H1 (cell line): ENCODE measurements around the gene EIPR1. TPM values are rescaled to one million over a fixed set of nuclear protein-coding genes. Genes with fewer than 3 reads are reported as not detected.

Experiments
- ASH2L ChIP-seq: fragments of 200-600, 300-600 bp; sonication (generic); IDR thresholded peaks from one replicate; pipeline ENCODE4 v1.7.1; 2017; ENCODE audit warnings: low read length
- EP300 ChIP-seq, 2 experiments: IDR thresholded peaks; 1 replicate in 1 of 2; 2 replicates in 1 of 2; pipeline ENCODE4 v1.6.1; 2011 to 2012; ENCODE audit warnings: low read depth in 2 of 2, low read length in 2 of 2, mild to moderate bottlenecking in 2 of 2, borderline replicate concordance in 1 of 2, inconsistent platforms in 1 of 2, moderate library complexity in 1 of 2
- POLR2A ChIP-seq, 2 experiments: IDR thresholded peaks; 1 replicate in 1 of 2; 2 replicates in 1 of 2; pipeline ENCODE4 v1.6.1; 2011; ENCODE audit warnings: low read depth in 2 of 2, low read length in 2 of 2, mild to moderate bottlenecking in 2 of 2; ENCODE audit errors: control extremely low read depth in 1 of 2
- POU5F1 ChIP-seq: IDR thresholded peaks from 2 replicates; pipeline ENCODE4 v1.6.1; 2011; ENCODE audit warnings: low read depth, mild to moderate bottlenecking, low read length, moderate library complexity
- SUZ12 ChIP-seq: fragments of 200-600 bp; sonication (generic); IDR thresholded peaks from 2 replicates; pipeline ENCODE4 v1.6.1; 2012; ENCODE audit warnings: mild to moderate bottlenecking, inconsistent platforms, low read length, moderate library complexity, mixed read lengths
- TEAD4 ChIP-seq: IDR thresholded peaks from 2 replicates; pipeline ENCODE4 v1.6.1; 2012; ENCODE audit warnings: low read depth, low read length, inconsistent platforms, mixed read lengths
- polyA plus RNA-seq, 7 experiments: library from polyadenylated mRNA; depleted of rRNA in 3 of 7; stranded (reverse) in 5 of 7; unstranded in 2 of 7; fragments of >200 nt in 5 of 7; fragments of 200-250 nt in 2 of 7; gene quantifications; 1 replicate in 5 of 7; 2 replicates in 1 of 7; 4 replicates in 1 of 7; pipeline versions ENCODE4 v1.2.1 to v1.2.3, GENCODE V29; 2011 to 2013; ENCODE audit warnings: missing spikeins in 2 of 7, mixed read lengths in 2 of 7
- total RNA-seq: library from RNA; stranded (reverse); fragmentation: NEBNext Ultra II Directional; extraction: Animal tissue kit (Norgen Biotek cat#: 25700); gene quantifications from 2 replicates; pipeline ENCODE4 v1.2.1, GENCODE V29; 2021
- TF ChIP-seq, protein P1 (sequence below): fragments of 300-600 bp; sonication (generic); IDR thresholded peaks from 2 replicates; pipeline ENCODE4 v1.7.1; 2012; ENCODE audit warnings: low read length, moderate library complexity, mild to moderate bottlenecking, inconsistent platforms; ENCODE audit not compliant: insufficient replicate concordance
- TF ChIP-seq, protein P2 (sequence below), 3 experiments: IDR thresholded peaks; 1 replicate in 2 of 3; 2 replicates in 1 of 3; pipeline versions ENCODE4 v1.5.1 to v1.6.1; 2011; ENCODE audit warnings: low read length in 3 of 3, mild to moderate bottlenecking in 3 of 3, inconsistent platforms in 2 of 3, low read depth in 1 of 3, moderate library complexity in 1 of 3; ENCODE audit not compliant: insufficient read depth in 1 of 3; ENCODE audit errors: control extremely low read depth in 1 of 3

Gene EIPR1
- total and polyA plus RNA-seq, 2 of the 8 experiments (the other 6 are each of a cell fraction or from before 2014, with no cell fraction given): 26.3 to 56.4 TPM

DNA sequence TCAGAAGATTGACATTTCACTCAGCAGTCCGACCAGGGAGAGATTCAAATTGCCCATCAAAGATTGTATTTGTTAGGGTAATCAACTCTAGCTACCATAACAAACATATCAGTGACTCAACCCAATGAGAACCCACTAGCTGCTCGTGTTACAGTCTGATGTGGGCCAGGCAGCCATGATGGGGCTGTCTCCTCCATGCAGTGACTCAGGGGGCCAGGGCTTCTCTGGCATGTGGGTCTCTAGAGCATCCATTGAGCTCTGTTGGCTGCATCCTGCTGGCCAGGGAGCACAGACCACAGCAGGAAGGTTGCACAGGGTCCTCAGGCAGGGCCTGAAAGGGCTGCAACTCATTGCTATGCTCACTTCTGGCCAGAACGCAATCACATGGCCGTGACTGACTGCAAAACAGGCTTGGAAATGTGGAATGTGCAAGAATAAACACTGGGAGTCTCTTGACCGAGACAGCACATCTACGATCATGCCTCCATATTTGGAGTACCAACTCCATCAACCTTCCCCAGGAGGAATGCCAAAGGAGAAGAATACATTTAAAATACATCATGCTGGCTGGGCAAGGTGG is 216.8 kb downstream of the EIPR1 start (continued):
- TF ChIP-seq, protein P1, sequence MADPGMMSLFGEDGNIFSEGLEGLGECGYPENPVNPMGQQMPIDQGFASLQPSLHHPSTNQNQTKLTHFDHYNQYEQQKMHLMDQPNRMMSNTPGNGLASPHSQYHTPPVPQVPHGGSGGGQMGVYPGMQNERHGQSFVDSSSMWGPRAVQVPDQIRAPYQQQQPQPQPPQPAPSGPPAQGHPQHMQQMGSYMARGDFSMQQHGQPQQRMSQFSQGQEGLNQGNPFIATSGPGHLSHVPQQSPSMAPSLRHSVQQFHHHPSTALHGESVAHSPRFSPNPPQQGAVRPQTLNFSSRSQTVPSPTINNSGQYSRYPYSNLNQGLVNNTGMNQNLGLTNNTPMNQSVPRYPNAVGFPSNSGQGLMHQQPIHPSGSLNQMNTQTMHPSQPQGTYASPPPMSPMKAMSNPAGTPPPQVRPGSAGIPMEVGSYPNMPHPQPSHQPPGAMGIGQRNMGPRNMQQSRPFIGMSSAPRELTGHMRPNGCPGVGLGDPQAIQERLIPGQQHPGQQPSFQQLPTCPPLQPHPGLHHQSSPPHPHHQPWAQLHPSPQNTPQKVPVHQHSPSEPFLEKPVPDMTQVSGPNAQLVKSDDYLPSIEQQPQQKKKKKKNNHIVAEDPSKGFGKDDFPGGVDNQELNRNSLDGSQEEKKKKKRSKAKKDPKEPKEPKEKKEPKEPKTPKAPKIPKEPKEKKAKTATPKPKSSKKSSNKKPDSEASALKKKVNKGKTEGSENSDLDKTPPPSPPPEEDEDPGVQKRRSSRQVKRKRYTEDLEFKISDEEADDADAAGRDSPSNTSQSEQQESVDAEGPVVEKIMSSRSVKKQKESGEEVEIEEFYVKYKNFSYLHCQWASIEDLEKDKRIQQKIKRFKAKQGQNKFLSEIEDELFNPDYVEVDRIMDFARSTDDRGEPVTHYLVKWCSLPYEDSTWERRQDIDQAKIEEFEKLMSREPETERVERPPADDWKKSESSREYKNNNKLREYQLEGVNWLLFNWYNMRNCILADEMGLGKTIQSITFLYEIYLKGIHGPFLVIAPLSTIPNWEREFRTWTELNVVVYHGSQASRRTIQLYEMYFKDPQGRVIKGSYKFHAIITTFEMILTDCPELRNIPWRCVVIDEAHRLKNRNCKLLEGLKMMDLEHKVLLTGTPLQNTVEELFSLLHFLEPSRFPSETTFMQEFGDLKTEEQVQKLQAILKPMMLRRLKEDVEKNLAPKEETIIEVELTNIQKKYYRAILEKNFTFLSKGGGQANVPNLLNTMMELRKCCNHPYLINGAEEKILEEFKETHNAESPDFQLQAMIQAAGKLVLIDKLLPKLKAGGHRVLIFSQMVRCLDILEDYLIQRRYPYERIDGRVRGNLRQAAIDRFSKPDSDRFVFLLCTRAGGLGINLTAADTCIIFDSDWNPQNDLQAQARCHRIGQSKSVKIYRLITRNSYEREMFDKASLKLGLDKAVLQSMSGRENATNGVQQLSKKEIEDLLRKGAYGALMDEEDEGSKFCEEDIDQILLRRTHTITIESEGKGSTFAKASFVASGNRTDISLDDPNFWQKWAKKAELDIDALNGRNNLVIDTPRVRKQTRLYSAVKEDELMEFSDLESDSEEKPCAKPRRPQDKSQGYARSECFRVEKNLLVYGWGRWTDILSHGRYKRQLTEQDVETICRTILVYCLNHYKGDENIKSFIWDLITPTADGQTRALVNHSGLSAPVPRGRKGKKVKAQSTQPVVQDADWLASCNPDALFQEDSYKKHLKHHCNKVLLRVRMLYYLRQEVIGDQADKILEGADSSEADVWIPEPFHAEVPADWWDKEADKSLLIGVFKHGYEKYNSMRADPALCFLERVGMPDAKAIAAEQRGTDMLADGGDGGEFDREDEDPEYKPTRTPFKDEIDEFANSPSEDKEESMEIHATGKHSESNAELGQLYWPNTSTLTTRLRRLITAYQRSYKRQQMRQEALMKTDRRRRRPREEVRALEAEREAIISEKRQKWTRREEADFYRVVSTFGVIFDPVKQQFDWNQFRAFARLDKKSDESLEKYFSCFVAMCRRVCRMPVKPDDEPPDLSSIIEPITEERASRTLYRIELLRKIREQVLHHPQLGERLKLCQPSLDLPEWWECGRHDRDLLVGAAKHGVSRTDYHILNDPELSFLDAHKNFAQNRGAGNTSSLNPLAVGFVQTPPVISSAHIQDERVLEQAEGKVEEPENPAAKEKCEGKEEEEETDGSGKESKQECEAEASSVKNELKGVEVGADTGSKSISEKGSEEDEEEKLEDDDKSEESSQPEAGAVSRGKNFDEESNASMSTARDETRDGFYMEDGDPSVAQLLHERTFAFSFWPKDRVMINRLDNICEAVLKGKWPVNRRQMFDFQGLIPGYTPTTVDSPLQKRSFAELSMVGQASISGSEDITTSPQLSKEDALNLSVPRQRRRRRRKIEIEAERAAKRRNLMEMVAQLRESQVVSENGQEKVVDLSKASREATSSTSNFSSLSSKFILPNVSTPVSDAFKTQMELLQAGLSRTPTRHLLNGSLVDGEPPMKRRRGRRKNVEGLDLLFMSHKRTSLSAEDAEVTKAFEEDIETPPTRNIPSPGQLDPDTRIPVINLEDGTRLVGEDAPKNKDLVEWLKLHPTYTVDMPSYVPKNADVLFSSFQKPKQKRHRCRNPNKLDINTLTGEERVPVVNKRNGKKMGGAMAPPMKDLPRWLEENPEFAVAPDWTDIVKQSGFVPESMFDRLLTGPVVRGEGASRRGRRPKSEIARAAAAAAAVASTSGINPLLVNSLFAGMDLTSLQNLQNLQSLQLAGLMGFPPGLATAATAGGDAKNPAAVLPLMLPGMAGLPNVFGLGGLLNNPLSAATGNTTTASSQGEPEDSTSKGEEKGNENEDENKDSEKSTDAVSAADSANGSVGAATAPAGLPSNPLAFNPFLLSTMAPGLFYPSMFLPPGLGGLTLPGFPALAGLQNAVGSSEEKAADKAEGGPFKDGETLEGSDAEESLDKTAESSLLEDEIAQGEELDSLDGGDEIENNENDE: no peak
- no peak for TF ChIP-seq POLR2A (IDR thresholded peaks at IDR 0.05; ENCODE audit: control extremely low read depth in 1 of 2, low read depth in 2 of 2, low read length in 2 of 2)
- TF ChIP-seq ASH2L: no peak
- no peak for TF ChIP-seq EP300 (IDR thresholded peaks at IDR 0.05; ENCODE audit: borderline replicate concordance in 1 of 2, low read depth in 2 of 2, low read length in 2 of 2)
- TF ChIP-seq TEAD4: no peak
- TF ChIP-seq, protein P2, sequence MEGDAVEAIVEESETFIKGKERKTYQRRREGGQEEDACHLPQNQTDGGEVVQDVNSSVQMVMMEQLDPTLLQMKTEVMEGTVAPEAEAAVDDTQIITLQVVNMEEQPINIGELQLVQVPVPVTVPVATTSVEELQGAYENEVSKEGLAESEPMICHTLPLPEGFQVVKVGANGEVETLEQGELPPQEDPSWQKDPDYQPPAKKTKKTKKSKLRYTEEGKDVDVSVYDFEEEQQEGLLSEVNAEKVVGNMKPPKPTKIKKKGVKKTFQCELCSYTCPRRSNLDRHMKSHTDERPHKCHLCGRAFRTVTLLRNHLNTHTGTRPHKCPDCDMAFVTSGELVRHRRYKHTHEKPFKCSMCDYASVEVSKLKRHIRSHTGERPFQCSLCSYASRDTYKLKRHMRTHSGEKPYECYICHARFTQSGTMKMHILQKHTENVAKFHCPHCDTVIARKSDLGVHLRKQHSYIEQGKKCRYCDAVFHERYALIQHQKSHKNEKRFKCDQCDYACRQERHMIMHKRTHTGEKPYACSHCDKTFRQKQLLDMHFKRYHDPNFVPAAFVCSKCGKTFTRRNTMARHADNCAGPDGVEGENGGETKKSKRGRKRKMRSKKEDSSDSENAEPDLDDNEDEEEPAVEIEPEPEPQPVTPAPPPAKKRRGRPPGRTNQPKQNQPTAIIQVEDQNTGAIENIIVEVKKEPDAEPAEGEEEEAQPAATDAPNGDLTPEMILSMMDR (IDR thresholded peaks at IDR 0.05; ENCODE audit: control extremely low read depth in 1 of 3, insufficient read depth in 1 of 3, low read depth in 1 of 3, low read length in 3 of 3): no peak
- no peak for TF ChIP-seq SUZ12
- TF ChIP-seq POU5F1: no peak
